ENCODE measurements around the gene FGD6.

DNA sequence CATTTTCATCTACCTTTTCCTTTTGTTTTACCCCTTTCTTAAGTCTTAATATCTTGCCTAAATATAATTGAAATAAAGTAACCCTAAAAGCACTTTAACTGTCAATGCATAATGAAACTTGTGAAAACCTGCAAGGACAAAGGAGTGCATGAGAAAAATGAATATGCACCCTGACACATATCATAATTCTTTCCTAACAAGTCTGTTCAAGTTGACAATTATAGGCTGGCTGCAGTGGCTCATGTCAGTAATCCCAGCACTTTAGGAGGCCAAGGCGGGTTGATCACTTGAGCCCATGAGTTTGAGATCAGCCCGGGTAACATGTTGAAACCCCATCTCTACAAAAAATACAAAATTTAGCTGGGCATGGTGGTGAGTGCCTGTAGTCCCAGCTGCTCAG, 65.4 kb downstream of the FGD6 start:
- no peak for TF ChIP-seq EZH2phosphoT487 (conservative IDR thresholded peaks at IDR 0.05; ENCODE audit: low read length)
- TF ChIP-seq, protein P1, sequence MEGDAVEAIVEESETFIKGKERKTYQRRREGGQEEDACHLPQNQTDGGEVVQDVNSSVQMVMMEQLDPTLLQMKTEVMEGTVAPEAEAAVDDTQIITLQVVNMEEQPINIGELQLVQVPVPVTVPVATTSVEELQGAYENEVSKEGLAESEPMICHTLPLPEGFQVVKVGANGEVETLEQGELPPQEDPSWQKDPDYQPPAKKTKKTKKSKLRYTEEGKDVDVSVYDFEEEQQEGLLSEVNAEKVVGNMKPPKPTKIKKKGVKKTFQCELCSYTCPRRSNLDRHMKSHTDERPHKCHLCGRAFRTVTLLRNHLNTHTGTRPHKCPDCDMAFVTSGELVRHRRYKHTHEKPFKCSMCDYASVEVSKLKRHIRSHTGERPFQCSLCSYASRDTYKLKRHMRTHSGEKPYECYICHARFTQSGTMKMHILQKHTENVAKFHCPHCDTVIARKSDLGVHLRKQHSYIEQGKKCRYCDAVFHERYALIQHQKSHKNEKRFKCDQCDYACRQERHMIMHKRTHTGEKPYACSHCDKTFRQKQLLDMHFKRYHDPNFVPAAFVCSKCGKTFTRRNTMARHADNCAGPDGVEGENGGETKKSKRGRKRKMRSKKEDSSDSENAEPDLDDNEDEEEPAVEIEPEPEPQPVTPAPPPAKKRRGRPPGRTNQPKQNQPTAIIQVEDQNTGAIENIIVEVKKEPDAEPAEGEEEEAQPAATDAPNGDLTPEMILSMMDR (IDR thresholded peaks at IDR 0.05; ENCODE audit: insufficient read depth, low read length, poor library complexity, severe bottlenecking): no peak

All from SU-DHL-6 (cell line).